HCT116 (cell line): Measurements from ENCODE around the gene EPB41L4A.

Experiments
- CTCF ChIP-seq, 3 experiments: fragments of 200-600 bp in 1 of 3; sonication (generic) in 1 of 3; IDR thresholded peaks in 2 of 3; conservative IDR thresholded peaks in 1 of 3; 2 replicates each; pipeline ENCODE4 v1.5.1; 2012 to 2017; ENCODE audit warnings: low read depth in 2 of 3, low read length in 2 of 3, antibody characterized with exemption in 1 of 3, borderline replicate concordance in 1 of 3, control low read depth in 1 of 3, mild to moderate bottlenecking in 1 of 3, mixed read lengths in 1 of 3, mixed run types in 1 of 3, moderate library complexity in 1 of 3; ENCODE audit not compliant: insufficient read depth in 1 of 3
- POLR2A ChIP-seq: IDR thresholded peaks from 2 replicates; pipeline ENCODE4 v1.7.0; 2011; ENCODE audit warnings: borderline replicate concordance; ENCODE audit not compliant: insufficient read depth, insufficient read length; ENCODE audit errors: extremely low read depth

GRCh38 chr5:112390327-112390726 is 28.8 kb downstream of the EPB41L4A start:
- TF ChIP-seq CTCF (IDR thresholded peaks at IDR 0.05 in 2 of 3, conservative IDR thresholded peaks at IDR 0.05 in 1 of 3; ENCODE audit: borderline replicate concordance in 1 of 3, insufficient read depth in 1 of 3, low read depth in 2 of 3, low read length in 2 of 3) (no peak), POLR2A (no peak)
